Keratinocyte (primary cell): ENCODE measurements around the gene AGRN. TPM values are rescaled to one million over a fixed set of nuclear protein-coding genes. Genes with fewer than 3 reads are reported as not detected.

Source experiments
- DNase-seq: peaks from one replicate; pipeline ENCODE4 v3.0.0-alpha.2; 2011; ENCODE audit warnings: low read depth, missing footprints, low spot score
- FAIRE-seq: peaks from 2 replicates; lab custom pipeline; 2011; peaks lifted over from hg19 to GRCh38; lab: Jason Lieb, UNC
- H2AFZ ChIP-seq: 2 replicates; pipeline ENCODE4 v1.6.0; 2012; ENCODE audit warnings: low read length, control low read depth, inconsistent platforms; ENCODE audit not compliant: control insufficient read depth
- H3K27ac ChIP-seq: 2 replicates; pipeline ENCODE4 v1.5.1; 2011; ENCODE audit warnings: low read length; ENCODE audit not compliant: control insufficient read depth, insufficient read depth
- H3K27me3 ChIP-seq: 3 replicates; pipeline ENCODE4 v1.6.0; 2011; ENCODE audit warnings: low read length; ENCODE audit not compliant: control insufficient read depth, insufficient read depth; ENCODE audit errors: extremely low read depth
- H3K36me3 ChIP-seq, 2 experiments: 2 replicates in 1 of 2; 3 replicates in 1 of 2; pipeline ENCODE4 v1.5.1; 2011; ENCODE audit warnings: low read length in 2 of 2, mild to moderate bottlenecking in 1 of 2; ENCODE audit not compliant: control insufficient read depth in 2 of 2, insufficient read depth in 2 of 2; ENCODE audit errors: extremely low read depth in 1 of 2
- H3K4me1 ChIP-seq: 3 replicates; pipeline ENCODE4 v1.5.1; 2011; ENCODE audit warnings: low read length; ENCODE audit not compliant: control insufficient read depth, insufficient read depth; ENCODE audit errors: extremely low read depth
- H3K4me2 ChIP-seq: 3 replicates; pipeline ENCODE4 v1.6.0; 2011; ENCODE audit warnings: low read depth, low read length; ENCODE audit not compliant: control insufficient read depth, insufficient read depth; ENCODE audit errors: extremely low read depth
- H3K4me3 ChIP-seq, 3 experiments: fragments of 200-600 bp in 1 of 3; sonication (generic) in 1 of 3; 2 replicates in 2 of 3; 3 replicates in 1 of 3; pipeline ENCODE4 v1.5.1; 2011 to 2016; ENCODE audit warnings: low read length in 3 of 3, mild to moderate bottlenecking in 3 of 3, control low read depth in 2 of 3, inconsistent platforms in 1 of 3, low read depth in 1 of 3, mixed read lengths in 1 of 3, mixed run types in 1 of 3, moderate library complexity in 1 of 3; ENCODE audit not compliant: control insufficient read depth in 2 of 3, insufficient read depth in 2 of 3; ENCODE audit errors: extremely low read depth in 1 of 3
- H3K79me2 ChIP-seq: 2 replicates; pipeline ENCODE4 v1.6.0; 2012; ENCODE audit warnings: low read length; ENCODE audit not compliant: control insufficient read depth, insufficient read depth
- H3K9ac ChIP-seq: 3 replicates; pipeline ENCODE4 v1.6.0; 2011; ENCODE audit warnings: low read length; ENCODE audit not compliant: control insufficient read depth, insufficient read depth; ENCODE audit errors: extremely low read depth
- H3K9me1 ChIP-seq: 3 replicates; pipeline ENCODE4 v1.6.0; 2011; ENCODE audit warnings: low read length; ENCODE audit not compliant: control insufficient read depth, insufficient read depth; ENCODE audit errors: extremely low read depth
- H3K9me3 ChIP-seq: 2 replicates; pipeline ENCODE4 v1.5.1; 2012; ENCODE audit warnings: low read depth, low read length; ENCODE audit not compliant: control insufficient read depth
- H4K20me1 ChIP-seq: 3 replicates; pipeline ENCODE4 v1.6.0; 2011; ENCODE audit warnings: low read length; ENCODE audit not compliant: control insufficient read depth, insufficient read depth; ENCODE audit errors: extremely low read depth
- CTCF ChIP-seq, 3 experiments: IDR thresholded peaks in 1 of 3; conservative IDR thresholded peaks in 1 of 3; optimal IDR thresholded peaks in 1 of 3; 2 replicates in 2 of 3; 3 replicates in 1 of 3; pipeline versions ENCODE3 to v1.5.1; 2011; ENCODE audit warnings: low read length in 3 of 3, mild to moderate bottlenecking in 3 of 3, moderate library complexity in 2 of 3, control low read depth in 1 of 3, inconsistent platforms in 1 of 3; ENCODE audit not compliant: insufficient read depth in 2 of 3; ENCODE audit errors: extremely low read depth in 1 of 3
- EZH2 ChIP-seq: IDR thresholded peaks from one replicate; pipeline ENCODE4 v1.6.1; 2012; ENCODE audit warnings: inconsistent platforms, mild to moderate bottlenecking, low read length, moderate library complexity
- dilution Hi-C: fragments of 300-500 bp; cut with MboI; formaldehyde crosslinking; loops from one replicate; pipeline ENCODE4 v1.7.0; 2020; ENCODE audit warnings: low sequenced_read_pairs; ENCODE audit not compliant: extremely low pct_ligation_motif_present
- polyA plus RNA-seq, 5 experiments: library from polyadenylated mRNA; depleted of rRNA in 3 of 5; stranded (reverse) in 3 of 5; stranded (forward) in 1 of 5; unstranded in 1 of 5; fragments of >200 nt; gene quantifications; 1 replicate in 1 of 5; 2 replicates in 3 of 5; 3 replicates in 1 of 5; pipeline versions ENCODE4 v1.2.1 to v1.2.3, GENCODE V29; 2011 to 2012; ENCODE audit warnings: missing spikeins in 2 of 5, low read depth in 1 of 5, low replicate concordance in 1 of 5

The AGRN gene
- polyA plus RNA-seq, 1 donor (not counting 4 experiments of a cell fraction or from before 2014, with no cell fraction given): 72.4 TPM

GRCh38 chr1:1091344-1092148, 71.6 kb downstream of the AGRN start:
- H3K27me3 ChIP-seq: no peaks in the 10 kb centered on the region
- no peak for DNase-seq
- H3K36me3 ChIP-seq: no peaks in the 10 kb centered on the region
- FAIRE-seq: no peak
- H3K9ac ChIP-seq: no peak overlapping the region
- no peaks in the 10 kb centered on the region for H3K79me2 ChIP-seq
- no peak for TF ChIP-seq EZH2
- TF ChIP-seq CTCF (optimal IDR thresholded peaks at IDR 0.05 in 1 of 3, IDR thresholded peaks at IDR 0.05 in 1 of 3, conservative IDR thresholded peaks at IDR 0.05 in 1 of 3; ENCODE audit: extremely low read depth in 1 of 3, insufficient read depth in 2 of 3, low read length in 3 of 3): no peak
- dilution Hi-C loops: no loop called here
- no peaks in the 10 kb centered on the region for H4K20me1 ChIP-seq
- H3K4me1 ChIP-seq: no peaks in the 10 kb centered on the region
- H2AFZ ChIP-seq: no peak overlapping the region
- H3K4me2 ChIP-seq: no peak overlapping the region
- H3K9me1 ChIP-seq: no peaks in the 10 kb centered on the region
- H3K4me3 ChIP-seq: no peak overlapping the region
- H3K9me3 ChIP-seq: no peaks in the 10 kb centered on the region
- H3K27ac ChIP-seq: no peak overlapping the region

- Histone ChIP-seq H3K9me1 (no peaks in the 10 kb centered on the region), H3K4me2 (no peak overlapping the region), H3K79me2 (no peaks in the 10 kb centered on the region), H3K27me3 (no peaks in the 10 kb centered on the region), H3K4me1 (no peaks in the 10 kb centered on the region), H3K36me3 (no peaks in the 10 kb centered on the region), H3K9ac (no peak overlapping the region), H3K27ac (no peak overlapping the region), H3K9me3 (no peaks in the 10 kb centered on the region), H4K20me1 (no peaks in the 10 kb centered on the region), H2AFZ (no peak overlapping the region), H3K4me3 (no peak overlapping the region)
- no peak for FAIRE-seq
- TF ChIP-seq EZH2 (no peak), CTCF (optimal IDR thresholded peaks at IDR 0.05 in 1 of 3, IDR thresholded peaks at IDR 0.05 in 1 of 3, conservative IDR thresholded peaks at IDR 0.05 in 1 of 3; ENCODE audit: extremely low read depth in 1 of 3, insufficient read depth in 2 of 3, low read length in 3 of 3) (no peak)
- DNase-seq: no peak
- dilution Hi-C loops: no loop called here
Observed at GRCh38 chr1:1092149-1092855, 72.4 kb downstream of the AGRN start.
